Stimulated activated CD8-positive, alpha-beta memory T cell treated with anti-CD3 and anti-CD28 coated beads, Interleukin-7, amount 100 ng/mL, for 24 hours (primary cell): ENCODE data around the gene LILRA5.
"Not testable (repeated sequence)": the region's sequence is repeated elsewhere in the genome, so short reads cannot be mapped to it uniquely, and the experiment has no call there.

ENCODE experiments used
- DNase-seq: peaks from one replicate; pipeline ENCODE4 v3.0.0-alpha.2; 2020; ENCODE audit warnings: low read depth

Gene LILRA5

GRCh38 chr19:54333586-54334298, 20.8 kb upstream of the LILRA5 start:
- DNase-seq = no peak

DNA sequence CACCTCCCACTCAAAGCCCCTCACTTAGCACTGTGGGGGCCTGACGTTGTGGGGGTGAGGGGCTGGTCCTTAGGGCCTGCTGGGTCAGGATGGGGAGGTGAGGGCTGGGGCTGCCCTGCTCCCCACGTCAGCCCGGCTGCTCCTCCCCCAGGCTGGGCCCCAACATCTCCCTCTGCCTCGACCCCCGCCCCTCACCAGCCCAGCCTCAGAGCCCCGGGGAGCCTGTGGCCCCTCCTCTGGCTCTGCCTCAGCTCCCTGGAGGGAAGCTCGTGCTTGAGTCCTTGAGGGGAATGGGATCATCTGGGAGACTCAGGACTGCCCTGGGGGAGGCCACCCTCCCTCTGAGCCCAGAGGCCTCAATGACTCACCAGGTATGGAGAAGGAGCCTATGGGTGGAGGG, 19.2 kb upstream of the LILRA5 start:
- no peak for DNase-seq

GRCh38 chr19:54331626-54332025, 18.7 kb upstream of the LILRA5 start:
- no peak for DNase-seq

- DNase-seq = no peak
Measured at GRCh38 chr19:54329476-54330165, 16.7 kb upstream of the LILRA5 start.

GRCh38 chr19:54328781-54329180, 15.8 kb upstream of the LILRA5 start:
- not testable (repeated sequence) for DNase-seq

DNA sequence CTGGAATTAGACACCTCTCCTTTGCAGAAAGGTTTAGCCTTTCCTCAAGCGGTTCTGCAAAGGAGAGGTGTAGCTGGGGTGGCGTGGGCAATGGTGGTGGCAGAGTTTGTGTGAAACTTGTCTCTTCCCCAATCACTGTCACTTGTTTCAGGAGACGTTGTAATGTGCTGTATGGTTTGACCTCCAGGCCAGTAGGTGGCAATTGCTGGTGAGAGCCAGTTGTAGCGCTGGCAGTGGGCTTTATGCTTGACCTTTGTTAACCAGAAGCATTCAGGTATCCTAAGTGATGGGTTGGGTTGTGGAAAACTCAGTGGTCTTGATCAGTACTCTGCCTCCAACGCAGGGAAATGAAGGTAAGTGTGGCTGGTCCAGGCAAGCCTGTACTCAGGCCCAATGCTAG, 12.7 kb upstream of the LILRA5 start:
- DNase-seq = no peak

- DNase-seq = no peak
Measured at GRCh38 chr19:54325194-54325621, 12.2 kb upstream of the LILRA5 start.

DNA sequence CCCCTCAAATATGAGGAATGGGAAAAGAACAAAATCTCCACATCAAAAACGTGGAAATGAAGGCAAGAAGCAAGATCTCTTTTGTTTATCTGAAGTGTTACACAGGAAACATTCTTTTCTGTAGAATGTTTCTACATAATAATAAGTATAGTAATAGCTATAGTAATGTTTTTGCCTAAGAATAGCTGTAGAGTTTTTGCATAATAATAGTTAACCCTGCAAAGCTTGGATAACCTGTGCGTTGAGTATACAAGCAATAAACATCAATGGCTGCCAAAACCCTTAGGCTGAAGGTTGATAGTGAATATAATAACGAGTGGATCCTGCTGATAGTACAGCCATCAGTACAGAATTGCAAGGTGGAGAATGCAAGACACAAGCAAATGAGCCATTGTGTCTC, 11.1 kb upstream of the LILRA5 start:
- DNase-seq = no peak

DNA sequence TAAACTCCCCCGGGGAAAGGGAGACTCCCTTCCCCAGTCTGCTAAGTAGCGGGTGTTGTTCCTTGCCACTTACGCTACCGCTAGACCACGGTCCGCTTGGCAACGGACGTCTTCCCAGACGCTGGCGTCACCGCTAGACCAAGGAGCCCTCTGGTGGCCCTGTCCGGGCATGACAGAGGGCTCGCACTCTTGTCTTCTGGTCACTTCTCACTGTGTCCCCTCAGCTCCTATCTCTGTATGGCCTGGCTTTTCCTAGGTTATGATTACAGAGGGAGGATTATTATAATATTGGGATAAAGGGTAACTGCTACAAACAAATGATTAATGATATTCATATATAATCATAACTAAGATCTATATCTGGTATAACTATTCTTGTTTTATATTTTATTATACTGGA, 10.0 kb upstream of the LILRA5 start:
- DNase-seq = not testable (repeated sequence)

- DNase-seq = not testable (repeated sequence)
Measured at GRCh38 chr19:54322295-54322694, 9.3 kb upstream of the LILRA5 start.

DNA sequence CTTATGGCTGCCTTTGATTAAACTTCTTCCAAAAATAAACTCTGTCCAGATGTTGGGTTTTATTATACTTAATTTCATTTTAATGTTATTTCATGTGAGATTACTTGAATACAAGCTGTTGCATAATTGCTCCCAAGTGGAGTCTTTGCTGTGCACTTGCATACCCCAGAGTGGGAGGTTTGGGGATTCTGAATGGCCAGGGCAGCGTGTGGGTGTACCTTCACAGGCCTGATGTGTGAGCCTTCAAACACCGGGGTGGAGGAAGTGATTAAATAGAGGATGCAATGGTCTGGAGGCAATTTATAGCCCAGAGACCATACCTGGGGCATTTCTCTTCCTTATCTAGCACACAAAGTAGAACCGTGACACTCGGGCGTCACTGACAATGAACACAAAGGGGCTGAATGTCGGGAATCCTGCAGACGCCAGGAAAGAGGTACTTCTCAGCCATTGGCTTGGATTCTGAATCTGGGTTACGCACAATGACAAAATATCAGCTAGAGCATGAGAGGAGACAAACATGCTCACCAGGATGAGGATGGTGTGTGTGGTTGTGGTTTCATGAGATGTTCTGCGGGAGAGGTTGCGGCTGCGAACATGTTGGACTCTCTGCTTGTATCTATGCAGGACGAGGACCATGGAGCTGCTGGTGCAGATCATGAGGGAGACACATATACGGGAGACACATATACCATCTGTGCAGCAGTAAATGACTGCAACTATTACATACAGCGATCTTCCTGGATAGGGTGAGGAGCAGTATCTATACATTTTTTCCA, 7.1 kb upstream of the LILRA5 start:
- no peak for DNase-seq

DNA sequence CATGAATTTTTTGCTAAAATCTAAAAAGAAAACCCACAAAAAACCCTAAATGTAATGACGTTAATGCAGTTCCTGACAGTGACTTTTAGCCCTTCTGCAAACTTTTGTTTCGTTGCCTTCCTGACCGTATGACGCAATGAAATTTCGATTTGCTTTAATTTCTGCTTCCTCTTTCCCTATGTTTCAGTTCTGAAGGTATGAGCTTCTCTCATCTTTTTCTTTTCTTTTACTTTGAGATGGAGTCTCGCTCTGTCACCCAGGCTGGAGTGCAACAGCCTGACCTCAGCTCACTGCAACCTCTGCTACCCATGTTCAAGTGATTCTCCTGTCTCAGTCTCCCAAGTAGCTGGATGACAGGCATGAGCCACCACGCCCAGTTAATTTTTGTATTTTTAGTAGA, 6.1 kb upstream of the LILRA5 start:
- no peak for DNase-seq

- DNase-seq = no peak
Measured at GRCh38 chr19:54317965-54318240, 4.9 kb upstream of the LILRA5 start.

GRCh38 chr19:54317108-54317964, 4.4 kb upstream of the LILRA5 start:
- DNase-seq = no peak

DNA sequence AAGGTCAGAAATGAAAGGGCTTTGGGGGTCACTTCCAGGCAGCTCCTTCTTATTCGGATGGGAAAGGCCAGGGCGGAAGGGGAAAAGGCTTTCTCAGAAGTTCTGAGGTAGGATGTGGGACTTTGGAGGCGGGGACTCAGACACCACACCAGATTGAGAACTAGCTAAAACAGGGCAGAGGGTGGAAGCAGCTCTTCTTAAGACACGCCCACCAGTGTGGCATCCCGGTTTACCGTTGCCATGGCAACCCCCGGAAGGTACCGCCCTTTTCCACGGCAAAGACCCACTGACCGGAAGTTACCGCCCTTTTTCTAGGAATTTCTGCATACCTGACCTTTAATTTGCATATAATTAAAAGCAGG, 3.8 kb upstream of the LILRA5 start:
- no peak for DNase-seq

- DNase-seq = no peak
Measured at GRCh38 chr19:54315956-54316355, 3.0 kb upstream of the LILRA5 start.

- DNase-seq = no peak
Measured at GRCh38 chr19:54312011-54312410, 955 bp downstream of the LILRA5 start.

GRCh38 chr19:54311486-54311885, 1.5 kb downstream of the LILRA5 start:
- DNase-seq = no peak

- no peak for DNase-seq
Measured at GRCh38 chr19:54310543-54310942, 2.4 kb downstream of the LILRA5 start.

- no peak for DNase-seq
Measured at GRCh38 chr19:54309811-54310210, 3.2 kb downstream of the LILRA5 start.

DNA sequence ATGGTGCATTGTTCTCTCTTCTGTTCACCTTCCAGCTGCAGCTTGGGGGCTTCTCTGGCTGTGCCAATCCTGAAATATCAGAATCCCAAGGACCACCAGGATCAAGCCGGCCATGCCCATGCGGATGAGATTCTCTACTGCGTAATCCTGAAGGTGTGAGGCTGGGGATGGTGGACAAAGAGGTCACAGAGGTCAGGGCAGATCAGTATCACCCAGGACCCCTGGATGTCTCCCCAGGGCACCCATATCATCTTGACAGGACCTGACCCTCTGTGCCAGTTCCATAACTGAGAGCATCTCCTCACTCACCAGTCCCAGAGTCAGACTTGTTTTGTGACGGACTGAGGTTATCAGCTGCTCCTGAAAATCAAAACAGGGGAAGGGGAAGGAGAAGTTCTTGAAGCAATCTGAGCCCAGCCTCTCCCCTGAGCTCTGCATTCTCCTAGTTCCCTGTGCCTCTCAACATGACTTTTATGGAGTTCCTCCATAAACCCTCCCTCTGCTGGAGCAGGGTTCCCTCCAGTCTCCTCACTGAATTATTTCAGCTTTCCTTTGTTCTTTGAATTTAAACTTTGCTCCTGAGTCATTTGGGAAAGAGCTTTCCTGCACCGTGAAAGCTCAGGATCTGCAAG, 5.5 kb downstream of the LILRA5 start:
- no peak for DNase-seq

GRCh38 chr19:54305141-54305540, 7.8 kb downstream of the LILRA5 start:
- DNase-seq = no peak
